Parathyroid adenoma (tissue), 2 donors: ENCODE data around the gene PPID.

Experiments used
- H2AFZ ChIP-seq: fragments of 300-600 bp; sonication (generic); one replicate; pipeline ENCODE4 v1.7.0; 2017; ENCODE audit warnings: antibody characterized with exemption, mild to moderate bottlenecking
- H3K27ac ChIP-seq: fragments of 300-600 bp; sonication (generic); one replicate; pipeline ENCODE4 v1.7.0; 2017
- H3K27me3 ChIP-seq: fragments of 300-600 bp; sonication (generic); one replicate; pipeline ENCODE4 v1.7.0; 2017; ENCODE audit warnings: low read length; ENCODE audit not compliant: control insufficient read depth, insufficient read depth
- H3K36me3 ChIP-seq: fragments of 300-600 bp; sonication (generic); one replicate; pipeline ENCODE4 v1.7.0; 2017; ENCODE audit warnings: low read length; ENCODE audit not compliant: control insufficient read depth, insufficient read depth
- H3K4me1 ChIP-seq: fragments of 300-600 bp; sonication (generic); one replicate; pipeline ENCODE4 v1.7.0; 2017; ENCODE audit warnings: control low read depth
- H3K4me2 ChIP-seq: fragments of 300-600 bp; sonication (generic); one replicate; pipeline ENCODE4 v1.7.0; 2017; ENCODE audit warnings: low read length
- H3K4me3 ChIP-seq: fragments of 300-600 bp; sonication (generic); one replicate; pipeline ENCODE4 v1.7.0; 2017; ENCODE audit warnings: low read depth, low read length
- H3K79me2 ChIP-seq: fragments of 300-600 bp; sonication (generic); one replicate; pipeline ENCODE4 v1.7.0; 2017; ENCODE audit warnings: control low read depth
- H3K9ac ChIP-seq: fragments of 300-600 bp; sonication (generic); one replicate; pipeline ENCODE4 v1.7.0; 2017; ENCODE audit warnings: mild to moderate bottlenecking
- H3K9me3 ChIP-seq: fragments of 300-600 bp; sonication (generic); one replicate; pipeline ENCODE4 v1.7.0; 2017; ENCODE audit warnings: low read length; ENCODE audit not compliant: control insufficient read depth
- CTCF ChIP-seq: fragments of 300-600 bp; sonication (generic); IDR thresholded peaks from one replicate; pipeline ENCODE4 v1.7.0; 2017; ENCODE audit warnings: antibody characterized with exemption, mild to moderate bottlenecking
- donor health status: primary hyperparathyroidism.

Gene PPID

GRCh38 chr4:158768555-158769174, 45.5 kb upstream of the PPID start, which contains the start of gene FNIP2:
Gene FNIP2 (plus strand): TSS chr4:158769026. CDS start chr4:158769213, 187 bp downstream.
- H3K4me2 ChIP-seq = peak within 1 kb of the TSS; percentile 97
- TF ChIP-seq CTCF = no peak
- H3K9ac ChIP-seq = peak within 1 kb of the TSS; percentile 17
- no peaks in the 10 kb centered on the region for H3K36me3 ChIP-seq
- no peaks in the 10 kb centered on the region for H3K27me3 ChIP-seq
- peak within 1 kb of the TSS; percentile 63 for H3K27ac ChIP-seq
- H3K4me1 ChIP-seq = no peaks in the 10 kb centered on the region
- peak within 1 kb of the TSS; percentile 83 for H3K4me3 ChIP-seq
- H3K79me2 ChIP-seq = peaks cover 2% of the 10 kb centered on the region
- H2AFZ ChIP-seq = peak within 1 kb of the TSS; percentile 87
- no peaks in the 10 kb centered on the region for H3K9me3 ChIP-seq

GRCh38 chr4:158767451-158767850, 44.3 kb upstream of the PPID start:
- Histone ChIP-seq H3K9ac (no peak overlapping the region), H3K4me3 (no peak overlapping the region), H3K27me3 (no peaks in the 10 kb centered on the region), H2AFZ (no peak overlapping the region), H3K9me3 (no peaks in the 10 kb centered on the region), H3K4me1 (no peaks in the 10 kb centered on the region), H3K36me3 (no peaks in the 10 kb centered on the region), H3K79me2 (peaks cover 2% of the 10 kb centered on the region), H3K27ac (no peak overlapping the region), H3K4me2 (no peak overlapping the region)
- TF ChIP-seq CTCF = no peak

- H3K27ac ChIP-seq = no peak overlapping the region
- TF ChIP-seq CTCF = no peak
Observed at GRCh38 chr4:158766434-158767044, 43.3 kb upstream of the PPID start.

GRCh38 chr4:158763462-158763861, 40.3 kb upstream of the PPID start:
- no peaks in the 10 kb centered on the region for H3K9me3 ChIP-seq
- no peaks in the 10 kb centered on the region for H3K79me2 ChIP-seq
- H3K36me3 ChIP-seq = no peaks in the 10 kb centered on the region
- no peaks in the 10 kb centered on the region for H3K4me1 ChIP-seq
- no peak overlapping the region for H3K9ac ChIP-seq
- no peaks in the 10 kb centered on the region for H3K27me3 ChIP-seq
- no peak overlapping the region for H3K27ac ChIP-seq
- H3K4me3 ChIP-seq = no peak overlapping the region
- H3K4me2 ChIP-seq = no peak overlapping the region
- H2AFZ ChIP-seq = no peak overlapping the region
- TF ChIP-seq CTCF = no peak

More at GRCh38 chr4:158766434-158767044, 43.3 kb upstream of the PPID start:
- H3K4me2 ChIP-seq = no peak overlapping the region
- peaks cover 2% of the 10 kb centered on the region for H3K79me2 ChIP-seq
- H3K27me3 ChIP-seq = no peaks in the 10 kb centered on the region
- H3K9ac ChIP-seq = no peak overlapping the region
- H3K36me3 ChIP-seq = no peaks in the 10 kb centered on the region
- H3K4me1 ChIP-seq = no peaks in the 10 kb centered on the region
- H2AFZ ChIP-seq = no peak overlapping the region
- H3K4me3 ChIP-seq = no peak overlapping the region
- no peaks in the 10 kb centered on the region for H3K9me3 ChIP-seq

GRCh38 chr4:158762553-158762952, 39.4 kb upstream of the PPID start:
- H3K79me2 ChIP-seq = no peaks in the 10 kb centered on the region

More at GRCh38 chr4:158762553-158762952, 39.4 kb upstream of the PPID start:
- TF ChIP-seq CTCF = no peak
- H3K4me3 ChIP-seq = no peak overlapping the region
- no peaks in the 10 kb centered on the region for H3K4me1 ChIP-seq
- no peak overlapping the region for H2AFZ ChIP-seq
- H3K27me3 ChIP-seq = no peaks in the 10 kb centered on the region
- H3K27ac ChIP-seq = no peak overlapping the region
- H3K36me3 ChIP-seq = no peaks in the 10 kb centered on the region
- no peak overlapping the region for H3K9ac ChIP-seq
- no peak overlapping the region for H3K4me2 ChIP-seq
- no peaks in the 10 kb centered on the region for H3K9me3 ChIP-seq
